HepG2 (cell line): ENCODE data around the gene RNF222. TPM values are rescaled to one million over a fixed set of nuclear protein-coding genes. Genes with fewer than 3 reads are reported as not detected.

Experiments
- CCAR2 ChIP-seq: fragments of 200-400 bp; formaldehyde crosslinking; optimal IDR thresholded peaks from 2 replicates; pipeline ENCODE3; 2018; ENCODE audit warnings: low read depth, mild to moderate bottlenecking, low read length, moderate library complexity
- CREM ChIP-seq, 2 experiments: sonication (generic) in 1 of 2; formaldehyde crosslinking in 1 of 2; IDR thresholded peaks; 2 replicates each; pipeline versions ENCODE4 v1.4.0 to v1.6.1; 2016 to 2020; ENCODE audit warnings: antibody characterized with exemption in 1 of 2, mild to moderate bottlenecking in 1 of 2, missing genetic modification reagents in 1 of 2
- HOXA5 ChIP-seq: sonication (generic); formaldehyde crosslinking; IDR thresholded peaks from 2 replicates; pipeline ENCODE4 v1.4.0; 2020; ENCODE audit warnings: missing genetic modification reagents
- HOXA9 ChIP-seq: sonication (generic); formaldehyde crosslinking; IDR thresholded peaks from 2 replicates; pipeline ENCODE4 v1.8.1; 2022; ENCODE audit warnings: missing genetic modification reagents, mild to moderate bottlenecking, moderate library complexity, borderline replicate concordance
- MAFF ChIP-seq: IDR thresholded peaks from 2 replicates; pipeline ENCODE4 v1.6.1; 2011; ENCODE audit warnings: low read depth, low read length, improper control_type of control experiment
- NR2F1 ChIP-seq, 2 experiments: fragments of 450-650 bp in 1 of 2; formaldehyde crosslinking in 1 of 2; IDR thresholded peaks; 2 replicates each; pipeline versions ENCODE4 v1.5.0 to v1.6.1; 2016 to 2020; ENCODE audit warnings: mild to moderate bottlenecking in 1 of 2, missing compliant biosample characterization in 1 of 2, missing genetic modification reagents in 1 of 2, moderate library complexity in 1 of 2
- PCBP2 ChIP-seq: fragments of 200-400 bp; formaldehyde crosslinking; optimal IDR thresholded peaks from 2 replicates; pipeline ENCODE3; 2018; ENCODE audit warnings: low read length, low read depth; ENCODE audit not compliant: poor library complexity, severe bottlenecking
- RAD51 ChIP-seq: fragments of 450-650 bp; IDR thresholded peaks from 2 replicates; pipeline ENCODE4 v1.6.1; 2016; ENCODE audit warnings: borderline replicate concordance
- SYNCRIP ChIP-seq: fragments of 200-400 bp; formaldehyde crosslinking; IDR thresholded peaks from 2 replicates; pipeline ENCODE4 v1.6.1; 2018; ENCODE audit warnings: mild to moderate bottlenecking, low read depth, low read length; ENCODE audit not compliant: insufficient read depth
- ZIK1 ChIP-seq: sonication (generic); formaldehyde crosslinking; IDR thresholded peaks from 2 replicates; pipeline ENCODE4 v1.5.0; 2020; ENCODE audit warnings: mild to moderate bottlenecking, low read depth, missing genetic modification reagents, borderline replicate concordance
- ZNF317 ChIP-seq: sonication (generic); formaldehyde crosslinking; IDR thresholded peaks from 2 replicates; pipeline ENCODE4 v1.5.0; 2020; ENCODE audit warnings: mild to moderate bottlenecking, missing genetic modification reagents
- ZNF546 ChIP-seq: sonication (generic); formaldehyde crosslinking; conservative IDR thresholded peaks from 2 replicates; pipeline ENCODE4 v1.8.1; 2023; ENCODE audit warnings: mild to moderate bottlenecking, missing genetic modification reagents
- ZNF552 ChIP-seq: sonication (generic); formaldehyde crosslinking; IDR thresholded peaks from 2 replicates; pipeline ENCODE4 v1.9.0; 2022; ENCODE audit warnings: missing genetic modification reagents, mild to moderate bottlenecking, borderline replicate concordance
- ZNF577 ChIP-seq: sonication (generic); formaldehyde crosslinking; IDR thresholded peaks from 2 replicates; pipeline ENCODE4 v1.4.0; 2020; ENCODE audit warnings: mild to moderate bottlenecking, low read depth, missing genetic modification reagents, borderline replicate concordance
- ZNF619 ChIP-seq: sonication (generic); formaldehyde crosslinking; IDR thresholded peaks from 2 replicates; pipeline ENCODE4 v1.4.0; 2020; ENCODE audit warnings: mild to moderate bottlenecking, missing genetic modification reagents
- ZNF850 ChIP-seq: sonication (generic); formaldehyde crosslinking; conservative IDR thresholded peaks from 2 replicates; pipeline ENCODE4 v1.9.0; 2021; ENCODE audit warnings: mild to moderate bottlenecking, missing genetic modification reagents
- polyA plus RNA-seq, 8 experiments: library from polyadenylated mRNA; depleted of rRNA in 3 of 8; stranded (reverse) in 7 of 8; unstranded in 1 of 8; fragments of >200 nt; fragmentation: Illumina TruSeq in 4 of 8; extraction: Trizol in 4 of 8; gene quantifications; 2 replicates each; pipeline versions ENCODE4 v1.2.1 to v1.2.3, GENCODE V29; 2011 to 2016; ENCODE audit warnings: low read depth in 4 of 8, missing spikeins in 1 of 8, mixed read lengths in 1 of 8; ENCODE audit not compliant: insufficient read depth in 1 of 8
- total RNA-seq, 5 experiments: library from RNA; depleted of rRNA; stranded (reverse); fragments of >200 nt; fragmentation: Illumina TruSeq; extraction: Trizol; gene quantifications; 2 replicates each; pipeline ENCODE4 v1.2.3, GENCODE V29; 2016; ENCODE audit warnings: low read depth in 1 of 5
- TF ChIP-seq, protein P1 (sequence below): sonication (generic); formaldehyde crosslinking; IDR thresholded peaks from 2 replicates; pipeline ENCODE4 v1.4.0; 2020; ENCODE audit warnings: missing genetic modification reagents, mild to moderate bottlenecking, borderline replicate concordance
- TF ChIP-seq, protein P2 (sequence below): IDR thresholded peaks from 2 replicates; pipeline ENCODE4 v1.6.1; 2018; ENCODE audit warnings: missing genetic modification reagents
- TF ChIP-seq, protein P3 (sequence below): sonication (generic); formaldehyde crosslinking; IDR thresholded peaks from 2 replicates; pipeline ENCODE4 v1.5.0; 2020; ENCODE audit warnings: mild to moderate bottlenecking, missing genetic modification reagents, borderline replicate concordance
- TF ChIP-seq, protein P4 (sequence below): IDR thresholded peaks from 2 replicates; pipeline ENCODE4 v1.6.1; 2016

RNF222 gene
- total and polyA plus RNA-seq, 2 of the 13 experiments (the other 11 are each of a cell fraction or from before 2014, with no cell fraction given): not detected

DNA sequence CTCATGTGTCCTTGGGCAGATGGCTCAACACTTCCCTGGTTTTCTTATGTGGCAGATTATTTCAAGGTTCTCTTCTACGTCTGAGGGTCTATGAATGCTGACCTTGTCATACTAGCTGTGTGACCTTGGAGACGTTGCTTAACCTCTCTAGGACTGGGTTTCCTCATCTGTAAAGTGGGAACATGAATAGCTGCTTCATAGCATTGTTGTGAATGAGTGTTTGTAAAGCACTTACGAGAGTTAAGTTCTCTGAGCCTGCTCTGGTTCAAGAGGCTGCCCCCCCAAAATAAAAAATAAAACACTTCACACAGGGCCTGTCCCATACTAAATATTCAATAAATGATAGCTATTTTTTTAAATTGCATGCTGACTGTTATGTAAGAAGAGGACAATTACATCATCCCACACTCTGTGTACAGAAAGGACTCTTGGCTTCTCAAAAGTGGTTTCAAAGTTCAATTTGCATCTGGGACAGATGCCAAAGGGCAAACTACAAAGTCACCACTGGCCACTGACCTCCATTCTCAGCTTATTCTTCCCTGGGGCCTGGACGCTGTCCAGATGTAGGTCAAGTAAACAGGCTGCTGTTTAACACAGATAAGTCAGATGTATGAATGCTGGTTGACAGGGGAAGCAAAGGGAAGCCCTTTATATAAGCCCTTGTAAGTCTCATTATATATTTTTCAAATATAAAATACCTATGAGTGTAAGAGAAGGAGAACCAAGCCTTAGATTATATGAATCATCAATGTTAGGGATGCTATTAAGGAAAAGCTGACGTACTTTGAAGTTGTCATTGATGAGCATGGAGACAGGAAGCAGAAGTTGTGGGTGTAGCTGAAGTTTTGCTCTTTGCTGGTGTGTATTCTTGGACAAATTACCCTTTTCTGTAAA is 22.7 kb upstream of the RNF222 start (continued):
- TF ChIP-seq, protein P1, sequence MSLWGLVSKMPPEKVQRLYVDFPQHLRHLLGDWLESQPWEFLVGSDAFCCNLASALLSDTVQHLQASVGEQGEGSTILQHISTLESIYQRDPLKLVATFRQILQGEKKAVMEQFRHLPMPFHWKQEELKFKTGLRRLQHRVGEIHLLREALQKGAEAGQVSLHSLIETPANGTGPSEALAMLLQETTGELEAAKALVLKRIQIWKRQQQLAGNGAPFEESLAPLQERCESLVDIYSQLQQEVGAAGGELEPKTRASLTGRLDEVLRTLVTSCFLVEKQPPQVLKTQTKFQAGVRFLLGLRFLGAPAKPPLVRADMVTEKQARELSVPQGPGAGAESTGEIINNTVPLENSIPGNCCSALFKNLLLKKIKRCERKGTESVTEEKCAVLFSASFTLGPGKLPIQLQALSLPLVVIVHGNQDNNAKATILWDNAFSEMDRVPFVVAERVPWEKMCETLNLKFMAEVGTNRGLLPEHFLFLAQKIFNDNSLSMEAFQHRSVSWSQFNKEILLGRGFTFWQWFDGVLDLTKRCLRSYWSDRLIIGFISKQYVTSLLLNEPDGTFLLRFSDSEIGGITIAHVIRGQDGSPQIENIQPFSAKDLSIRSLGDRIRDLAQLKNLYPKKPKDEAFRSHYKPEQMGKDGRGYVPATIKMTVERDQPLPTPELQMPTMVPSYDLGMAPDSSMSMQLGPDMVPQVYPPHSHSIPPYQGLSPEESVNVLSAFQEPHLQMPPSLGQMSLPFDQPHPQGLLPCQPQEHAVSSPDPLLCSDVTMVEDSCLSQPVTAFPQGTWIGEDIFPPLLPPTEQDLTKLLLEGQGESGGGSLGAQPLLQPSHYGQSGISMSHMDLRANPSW (CRISPR knock-in tag): peak; percentile 85
- no peak for TF ChIP-seq CCAR2
- TF ChIP-seq ZIK1 (CRISPR knock-in tag): no peak
- TF ChIP-seq PCBP2: no peak
- TF ChIP-seq, protein P2, sequence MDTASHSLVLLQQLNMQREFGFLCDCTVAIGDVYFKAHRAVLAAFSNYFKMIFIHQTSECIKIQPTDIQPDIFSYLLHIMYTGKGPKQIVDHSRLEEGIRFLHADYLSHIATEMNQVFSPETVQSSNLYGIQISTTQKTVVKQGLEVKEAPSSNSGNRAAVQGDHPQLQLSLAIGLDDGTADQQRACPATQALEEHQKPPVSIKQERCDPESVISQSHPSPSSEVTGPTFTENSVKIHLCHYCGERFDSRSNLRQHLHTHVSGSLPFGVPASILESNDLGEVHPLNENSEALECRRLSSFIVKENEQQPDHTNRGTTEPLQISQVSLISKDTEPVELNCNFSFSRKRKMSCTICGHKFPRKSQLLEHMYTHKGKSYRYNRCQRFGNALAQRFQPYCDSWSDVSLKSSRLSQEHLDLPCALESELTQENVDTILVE (CRISPR knock-in tag): peak; percentile 88
- TF ChIP-seq, protein P3, sequence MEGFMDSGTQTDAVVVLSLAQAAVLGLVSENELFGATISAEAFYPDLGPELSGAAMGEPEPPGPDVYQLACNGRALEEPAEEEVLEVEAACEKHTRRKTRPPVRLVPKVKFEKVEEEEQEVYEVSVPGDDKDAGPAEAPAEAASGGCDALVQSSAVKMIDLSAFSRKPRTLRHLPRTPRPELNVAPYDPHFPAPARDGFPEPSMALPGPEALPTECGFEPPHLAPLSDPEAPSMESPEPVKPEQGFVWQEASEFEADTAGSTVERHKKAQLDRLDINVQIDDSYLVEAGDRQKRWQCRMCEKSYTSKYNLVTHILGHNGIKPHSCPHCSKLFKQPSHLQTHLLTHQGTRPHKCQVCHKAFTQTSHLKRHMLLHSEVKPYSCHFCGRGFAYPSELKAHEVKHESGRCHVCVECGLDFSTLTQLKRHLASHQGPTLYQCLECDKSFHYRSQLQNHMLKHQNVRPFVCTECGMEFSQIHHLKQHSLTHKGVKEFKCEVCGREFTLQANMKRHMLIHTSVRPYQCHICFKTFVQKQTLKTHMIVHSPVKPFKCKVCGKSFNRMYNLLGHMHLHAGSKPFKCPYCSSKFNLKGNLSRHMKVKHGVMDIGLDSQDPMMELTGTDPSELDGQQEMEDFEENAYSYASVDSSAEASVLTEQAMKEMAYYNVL (CRISPR knock-in tag): peak; percentile 64; the same call in 1 of the 2 replicates
- TF ChIP-seq HOXA5 (CRISPR knock-in tag): peak; percentile 92
- TF ChIP-seq ZNF546: no peak
- no peak for TF ChIP-seq SYNCRIP
- TF ChIP-seq ZNF577 (CRISPR knock-in tag): no peak
- TF ChIP-seq RAD51: no peak
- TF ChIP-seq, protein P4, sequence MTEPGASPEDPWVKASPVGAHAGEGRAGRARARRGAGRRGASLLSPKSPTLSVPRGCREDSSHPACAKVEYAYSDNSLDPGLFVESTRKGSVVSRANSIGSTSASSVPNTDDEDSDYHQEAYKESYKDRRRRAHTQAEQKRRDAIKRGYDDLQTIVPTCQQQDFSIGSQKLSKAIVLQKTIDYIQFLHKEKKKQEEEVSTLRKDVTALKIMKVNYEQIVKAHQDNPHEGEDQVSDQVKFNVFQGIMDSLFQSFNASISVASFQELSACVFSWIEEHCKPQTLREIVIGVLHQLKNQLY (CRISPR knock-in tag): peak; percentile 83
- TF ChIP-seq ZNF317 (CRISPR knock-in tag): peak; percentile 95
- TF ChIP-seq ZNF850 (CRISPR knock-in tag): no peak
- no peak for TF ChIP-seq ZNF619 (CRISPR knock-in tag)
- peak; percentile 93 to 98 for TF ChIP-seq NR2F1 (CRISPR knock-in tag; IDR thresholded peaks at IDR 0.05)
- no peak for TF ChIP-seq MAFF
- TF ChIP-seq ZNF552 (CRISPR knock-in tag): no peak
- TF ChIP-seq HOXA9: no peak
- peak; percentile 92 for TF ChIP-seq CREM (IDR thresholded peaks at IDR 0.05)
- no peak for TF ChIP-seq CREM (CRISPR knock-in tag; IDR thresholded peaks at IDR 0.05)
